ENCODE data around the gene CLPSL1.

Gene CLPSL1

GRCh38 chr6:35797837-35798526 is 17.2 kb downstream of the CLPSL1 start:
- no peak for DNase-seq (ENCODE audit: low spot score)

GRCh38 chr6:35798706-35799105 is 17.9 kb downstream of the CLPSL1 start:
- no peak for DNase-seq (ENCODE audit: low spot score)

- DNase-seq (ENCODE audit: low spot score) = no peak
Measured at GRCh38 chr6:35801148-35801547, 20.3 kb downstream of the CLPSL1 start.

- peak; percentile 78 for DNase-seq (ENCODE audit: low spot score)
Measured at GRCh38 chr6:35804996-35805736, 24.3 kb downstream of the CLPSL1 start, which contains the start of gene LHFPL5. Gene LHFPL5, plus strand, starts transcription at chr6:35805352. Its CDS starts 319 bp downstream, at chr6:35805671.

- DNase-seq (ENCODE audit: low spot score) = no peak
Measured at GRCh38 chr6:35808688-35809087, 27.9 kb downstream of the CLPSL1 start.

GRCh38 chr6:35809809-35810208 is 29.0 kb downstream of the CLPSL1 start:
- no peak for DNase-seq (ENCODE audit: low spot score)

GRCh38 chr6:35810971-35811698 is 30.3 kb downstream of the CLPSL1 start:
- DNase-seq (ENCODE audit: low spot score) = no peak

- no peak for DNase-seq (ENCODE audit: low spot score)
Measured at GRCh38 chr6:35811699-35811995, 30.8 kb downstream of the CLPSL1 start.

- no peak for DNase-seq (ENCODE audit: low spot score)
Measured at GRCh38 chr6:35817515-35817914, 36.7 kb downstream of the CLPSL1 start.

GRCh38 chr6:35823601-35824000 is 42.8 kb downstream of the CLPSL1 start:
- no peak for DNase-seq (ENCODE audit: low spot score)

GRCh38 chr6:35824552-35825192 is 43.9 kb downstream of the CLPSL1 start:
- DNase-seq (ENCODE audit: low spot score) = no peak

GRCh38 chr6:35829306-35829705 is 48.5 kb downstream of the CLPSL1 start:
- DNase-seq (ENCODE audit: low spot score) = no peak

- DNase-seq (ENCODE audit: low spot score) = no peak
Measured at GRCh38 chr6:35831257-35832007, 50.6 kb downstream of the CLPSL1 start.

- no peak for DNase-seq (ENCODE audit: low spot score)
Measured at GRCh38 chr6:35833536-35833935, 52.7 kb downstream of the CLPSL1 start.
